ENCODE results near the gene ZFP82.

The ZFP82 gene

DNA sequence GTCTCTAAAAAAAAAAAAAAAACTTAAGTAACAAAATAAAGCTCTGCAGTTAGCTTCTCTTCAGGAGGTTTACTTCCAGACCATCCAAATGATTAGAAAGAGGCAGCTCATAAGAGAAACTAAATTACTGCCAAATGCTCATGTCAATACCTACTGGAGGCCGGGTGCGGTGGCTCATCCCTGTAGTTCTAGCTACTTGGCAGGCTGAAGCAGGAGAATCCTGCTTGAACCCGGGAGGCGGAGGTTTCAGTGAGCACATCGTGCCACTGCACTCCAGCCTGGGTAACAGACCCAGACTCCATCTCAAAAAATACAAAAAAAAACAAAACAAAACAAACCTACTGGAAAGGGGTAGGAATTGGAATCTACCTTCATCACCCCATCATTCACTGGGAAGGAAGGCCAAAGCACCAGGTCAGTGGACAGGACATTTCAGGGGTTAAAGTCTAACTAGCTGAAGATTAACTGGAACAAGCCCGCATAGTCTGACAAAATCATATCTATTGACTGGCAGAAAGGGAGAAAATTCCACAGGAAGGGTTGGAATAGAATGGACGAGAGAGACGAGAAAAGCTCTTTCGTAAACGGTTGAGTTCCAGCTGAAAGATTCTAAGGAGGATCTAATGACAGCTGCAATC lies 40.8 kb downstream of the ZFP82 start:
- no peak for DNase-seq
- in situ Hi-C loops (cut with MboI; ENCODE audit: low pct_unique_long_range_greater_than_20kb, low sequenced_read_pairs) = no loop called here

DNA sequence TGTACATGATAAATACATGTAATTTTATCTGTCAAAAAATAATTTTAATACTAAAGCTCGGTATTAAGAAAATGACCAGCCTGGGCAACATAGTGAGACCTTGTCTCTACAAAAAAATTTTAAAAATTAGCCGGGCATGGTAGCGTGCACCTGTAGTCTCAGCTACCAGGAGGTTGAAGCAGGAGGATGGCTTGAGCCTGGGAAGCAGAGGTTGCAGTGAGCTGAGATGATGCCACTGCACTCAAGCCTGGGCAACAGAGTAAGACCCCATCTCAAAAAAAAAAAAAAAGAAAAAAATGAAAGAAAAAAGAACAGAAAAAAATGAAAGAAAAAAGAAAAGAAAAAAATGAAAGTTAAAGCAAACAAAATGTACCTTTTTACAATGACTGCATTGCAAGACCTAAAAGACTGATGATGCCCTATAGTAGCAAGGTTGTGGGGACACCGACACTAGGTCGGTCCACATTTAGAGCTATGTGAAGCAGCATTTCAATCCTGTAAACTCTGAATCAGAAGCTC lies 44.7 kb downstream of the ZFP82 start:
- DNase-seq = no peak
- in situ Hi-C loops (cut with MboI; ENCODE audit: low pct_unique_long_range_greater_than_20kb, low sequenced_read_pairs) = no loop called here

DNA sequence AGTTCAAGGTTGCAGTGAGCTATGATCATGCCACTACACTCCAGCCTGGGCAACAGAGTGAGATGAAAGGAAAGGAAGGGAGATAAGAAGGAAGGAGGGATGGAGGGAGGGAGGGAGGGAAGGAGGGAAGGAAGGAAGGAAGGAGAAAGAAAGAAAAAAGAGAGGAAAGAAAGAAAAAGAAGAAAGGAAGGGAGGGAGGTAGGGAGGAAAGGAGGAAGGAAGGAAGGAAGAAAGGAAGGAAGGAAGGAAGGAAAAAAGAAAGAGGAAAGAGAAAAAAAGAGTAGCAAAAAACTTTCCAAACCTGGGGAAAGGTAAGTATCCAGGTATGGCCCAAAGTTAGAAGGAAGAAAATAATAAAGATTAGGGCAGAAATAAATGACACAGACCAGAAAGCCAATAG lies 46.6 kb downstream of the ZFP82 start:
- no peak for DNase-seq
- in situ Hi-C loops (cut with MboI; ENCODE audit: low pct_unique_long_range_greater_than_20kb, low sequenced_read_pairs) = no loop called here

DNA sequence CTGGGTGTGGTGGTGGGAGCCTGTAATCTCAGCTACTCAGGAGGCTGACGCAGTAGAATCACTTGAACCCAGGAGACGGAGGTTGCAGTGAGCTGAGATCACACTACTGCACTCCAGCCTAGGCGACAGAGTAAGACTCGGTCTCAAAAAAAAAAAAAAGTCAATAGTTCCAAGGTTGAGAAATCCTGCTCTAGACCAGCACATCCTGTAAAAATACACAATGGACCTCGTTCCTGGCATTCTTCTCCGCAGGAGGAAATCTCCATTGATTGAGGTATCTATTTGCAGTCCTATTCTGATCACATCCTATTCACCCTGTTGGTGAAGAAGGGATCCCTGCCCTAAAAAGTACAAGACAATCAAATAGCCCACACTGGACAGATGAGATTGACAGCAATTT lies 54.6 kb downstream of the ZFP82 start:
- DNase-seq = no peak
- in situ Hi-C loops (cut with MboI; ENCODE audit: low pct_unique_long_range_greater_than_20kb, low sequenced_read_pairs) = no loop called here
